Measurements from ENCODE around the gene TK2. TPM values are rescaled to one million over a fixed set of nuclear protein-coding genes. Genes with fewer than 3 reads are reported as not detected.

Gene TK2
- total and polyA plus RNA-seq, 2 experiments from 2014 or later: 1.8 to 4.2 TPM

DNA sequence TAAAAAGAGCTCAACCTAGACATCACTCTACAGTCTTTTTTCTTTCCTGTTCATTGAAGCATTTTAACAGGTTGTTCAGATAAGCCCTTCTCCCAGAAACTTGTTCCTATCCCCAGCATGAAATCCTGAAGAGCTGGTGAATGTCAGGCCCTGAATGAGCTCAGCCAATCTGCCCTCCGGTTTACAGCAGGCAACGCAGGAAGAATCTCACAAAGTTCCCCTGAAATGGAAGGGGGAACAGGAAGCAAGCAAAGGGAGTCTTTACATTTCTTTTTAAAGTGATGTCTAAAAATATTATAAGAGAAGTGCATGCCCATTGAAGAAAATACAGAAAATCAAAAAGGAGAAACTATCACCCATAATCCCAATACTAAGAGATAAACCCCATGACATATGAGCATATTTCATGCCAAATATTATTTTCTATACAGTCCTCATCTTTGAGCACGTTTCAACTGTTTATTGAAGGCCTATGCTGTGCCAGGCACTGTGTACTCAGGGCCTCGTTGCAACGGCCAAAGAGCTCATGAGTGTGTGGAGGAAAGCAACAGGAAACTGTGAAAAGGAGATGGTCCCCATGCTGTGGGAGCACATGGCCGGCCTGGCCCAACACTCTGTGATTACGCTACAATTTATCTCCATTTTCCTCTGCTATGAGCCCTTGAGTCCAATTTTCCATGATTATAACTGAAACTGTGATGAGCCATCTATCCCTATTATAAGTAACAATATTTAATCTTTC is 5.7 kb downstream of the TK2 start:
- no peaks in the 10 kb centered on the region for H3K9me2 ChIP-seq (ENCODE audit: insufficient read depth)
- no peak for ATAC-seq
- no peak overlapping the region for H3K4me3 ChIP-seq
- peaks cover 20% of the 10 kb centered on the region for H3K4me1 ChIP-seq (ENCODE audit: insufficient read depth)
- Mint-ChIP-seq H3K4me3 (no peak overlapping the region), H3K9me3 (no peaks in the 10 kb centered on the region), H3K36me3 (ENCODE audit: low read depth) (no peaks in the 10 kb centered on the region), H3K27me3 (ENCODE audit: insufficient read depth, low read depth, poor library complexity) (peaks cover 4% of the 10 kb centered on the region), H3K4me1 (peaks cover 21% of the 10 kb centered on the region), H3K27ac (no peak overlapping the region; the same call in 1 of the 2 replicates)
- no peaks in the 10 kb centered on the region for H3K27me3 ChIP-seq (ENCODE audit: insufficient read depth)
- H3K36me3 ChIP-seq (ENCODE audit: insufficient read depth): no peaks in the 10 kb centered on the region
- H2AFZ ChIP-seq: no peak overlapping the region
- no peak for DNase-seq (ENCODE audit: low spot score)
- no peak for TF ChIP-seq EZH2 (IDR thresholded peaks at IDR 0.05; ENCODE audit: low read depth, unreplicated experiment)
- TF ChIP-seq, protein P1, sequence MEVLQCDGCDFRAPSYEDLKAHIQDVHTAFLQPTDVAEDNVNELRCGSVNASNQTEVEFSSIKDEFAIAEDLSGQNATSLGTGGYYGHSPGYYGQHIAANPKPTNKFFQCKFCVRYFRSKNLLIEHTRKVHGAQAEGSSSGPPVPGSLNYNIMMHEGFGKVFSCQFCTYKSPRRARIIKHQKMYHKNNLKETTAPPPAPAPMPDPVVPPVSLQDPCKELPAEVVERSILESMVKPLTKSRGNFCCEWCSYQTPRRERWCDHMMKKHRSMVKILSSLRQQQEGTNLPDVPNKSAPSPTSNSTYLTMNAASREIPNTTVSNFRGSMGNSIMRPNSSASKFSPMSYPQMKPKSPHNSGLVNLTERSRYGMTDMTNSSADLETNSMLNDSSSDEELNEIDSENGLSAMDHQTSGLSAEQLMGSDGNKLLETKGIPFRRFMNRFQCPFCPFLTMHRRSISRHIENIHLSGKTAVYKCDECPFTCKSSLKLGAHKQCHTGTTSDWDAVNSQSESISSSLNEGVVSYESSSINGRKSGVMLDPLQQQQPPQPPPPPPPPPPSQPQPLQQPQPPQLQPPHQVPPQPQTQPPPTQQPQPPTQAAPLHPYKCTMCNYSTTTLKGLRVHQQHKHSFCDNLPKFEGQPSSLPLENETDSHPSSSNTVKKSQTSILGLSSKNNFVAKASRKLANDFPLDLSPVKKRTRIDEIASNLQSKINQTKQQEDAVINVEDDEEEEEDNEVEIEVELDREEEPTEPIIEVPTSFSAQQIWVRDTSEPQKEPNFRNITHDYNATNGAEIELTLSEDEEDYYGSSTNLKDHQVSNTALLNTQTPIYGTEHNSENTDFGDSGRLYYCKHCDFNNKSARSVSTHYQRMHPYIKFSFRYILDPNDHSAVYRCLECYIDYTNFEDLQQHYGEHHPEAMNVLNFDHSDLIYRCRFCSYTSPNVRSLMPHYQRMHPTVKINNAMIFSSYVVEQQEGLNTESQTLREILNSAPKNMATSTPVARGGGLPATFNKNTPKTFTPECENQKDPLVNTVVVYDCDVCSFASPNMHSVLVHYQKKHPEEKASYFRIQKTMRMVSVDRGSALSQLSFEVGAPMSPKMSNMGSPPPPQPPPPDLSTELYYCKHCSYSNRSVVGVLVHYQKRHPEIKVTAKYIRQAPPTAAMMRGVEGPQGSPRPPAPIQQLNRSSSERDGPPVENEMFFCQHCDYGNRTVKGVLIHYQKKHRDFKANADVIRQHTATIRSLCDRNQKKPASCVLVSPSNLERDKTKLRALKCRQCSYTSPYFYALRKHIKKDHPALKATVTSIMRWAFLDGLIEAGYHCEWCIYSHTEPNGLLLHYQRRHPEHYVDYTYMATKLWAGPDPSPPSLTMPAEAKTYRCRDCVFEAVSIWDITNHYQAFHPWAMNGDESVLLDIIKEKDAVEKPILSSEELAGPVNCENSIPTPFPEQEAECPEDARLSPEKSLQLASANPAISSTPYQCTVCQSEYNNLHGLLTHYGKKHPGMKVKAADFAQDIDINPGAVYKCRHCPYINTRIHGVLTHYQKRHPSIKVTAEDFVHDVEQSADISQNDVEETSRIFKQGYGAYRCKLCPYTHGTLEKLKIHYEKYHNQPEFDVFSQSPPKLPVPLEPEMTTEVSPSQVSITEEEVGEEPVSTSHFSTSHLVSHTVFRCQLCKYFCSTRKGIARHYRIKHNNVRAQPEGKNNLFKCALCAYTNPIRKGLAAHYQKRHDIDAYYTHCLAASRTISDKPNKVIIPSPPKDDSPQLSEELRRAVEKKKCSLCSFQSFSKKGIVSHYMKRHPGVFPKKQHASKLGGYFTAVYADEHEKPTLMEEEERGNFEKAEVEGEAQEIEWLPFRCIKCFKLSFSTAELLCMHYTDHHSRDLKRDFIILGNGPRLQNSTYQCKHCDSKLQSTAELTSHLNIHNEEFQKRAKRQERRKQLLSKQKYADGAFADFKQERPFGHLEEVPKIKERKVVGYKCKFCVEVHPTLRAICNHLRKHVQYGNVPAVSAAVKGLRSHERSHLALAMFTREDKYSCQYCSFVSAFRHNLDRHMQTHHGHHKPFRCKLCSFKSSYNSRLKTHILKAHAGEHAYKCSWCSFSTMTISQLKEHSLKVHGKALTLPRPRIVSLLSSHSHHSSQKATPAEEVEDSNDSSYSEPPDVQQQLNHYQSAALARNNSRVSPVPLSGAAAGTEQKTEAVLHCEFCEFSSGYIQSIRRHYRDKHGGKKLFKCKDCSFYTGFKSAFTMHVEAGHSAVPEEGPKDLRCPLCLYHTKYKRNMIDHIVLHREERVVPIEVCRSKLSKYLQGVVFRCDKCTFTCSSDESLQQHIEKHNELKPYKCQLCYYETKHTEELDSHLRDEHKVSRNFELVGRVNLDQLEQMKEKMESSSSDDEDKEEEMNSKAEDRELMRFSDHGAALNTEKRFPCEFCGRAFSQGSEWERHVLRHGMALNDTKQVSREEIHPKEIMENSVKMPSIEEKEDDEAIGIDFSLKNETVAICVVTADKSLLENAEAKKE (CRISPR knock-in tag; IDR thresholded peaks at IDR 0.05): no peak
- no peak for TF ChIP-seq ZNF114 (CRISPR knock-in tag; IDR thresholded peaks at IDR 0.05)
- no peak for TF ChIP-seq STAT1 (IDR thresholded peaks at IDR 0.05; ENCODE audit: unreplicated experiment)
- TF ChIP-seq, protein P2, sequence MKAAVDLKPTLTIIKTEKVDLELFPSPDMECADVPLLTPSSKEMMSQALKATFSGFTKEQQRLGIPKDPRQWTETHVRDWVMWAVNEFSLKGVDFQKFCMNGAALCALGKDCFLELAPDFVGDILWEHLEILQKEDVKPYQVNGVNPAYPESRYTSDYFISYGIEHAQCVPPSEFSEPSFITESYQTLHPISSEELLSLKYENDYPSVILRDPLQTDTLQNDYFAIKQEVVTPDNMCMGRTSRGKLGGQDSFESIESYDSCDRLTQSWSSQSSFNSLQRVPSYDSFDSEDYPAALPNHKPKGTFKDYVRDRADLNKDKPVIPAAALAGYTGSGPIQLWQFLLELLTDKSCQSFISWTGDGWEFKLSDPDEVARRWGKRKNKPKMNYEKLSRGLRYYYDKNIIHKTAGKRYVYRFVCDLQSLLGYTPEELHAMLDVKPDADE (IDR thresholded peaks at IDR 0.05): no peak
- no peak for TF ChIP-seq NANOG (IDR thresholded peaks at IDR 0.05; ENCODE audit: borderline replicate concordance)
- TF ChIP-seq, protein P3, sequence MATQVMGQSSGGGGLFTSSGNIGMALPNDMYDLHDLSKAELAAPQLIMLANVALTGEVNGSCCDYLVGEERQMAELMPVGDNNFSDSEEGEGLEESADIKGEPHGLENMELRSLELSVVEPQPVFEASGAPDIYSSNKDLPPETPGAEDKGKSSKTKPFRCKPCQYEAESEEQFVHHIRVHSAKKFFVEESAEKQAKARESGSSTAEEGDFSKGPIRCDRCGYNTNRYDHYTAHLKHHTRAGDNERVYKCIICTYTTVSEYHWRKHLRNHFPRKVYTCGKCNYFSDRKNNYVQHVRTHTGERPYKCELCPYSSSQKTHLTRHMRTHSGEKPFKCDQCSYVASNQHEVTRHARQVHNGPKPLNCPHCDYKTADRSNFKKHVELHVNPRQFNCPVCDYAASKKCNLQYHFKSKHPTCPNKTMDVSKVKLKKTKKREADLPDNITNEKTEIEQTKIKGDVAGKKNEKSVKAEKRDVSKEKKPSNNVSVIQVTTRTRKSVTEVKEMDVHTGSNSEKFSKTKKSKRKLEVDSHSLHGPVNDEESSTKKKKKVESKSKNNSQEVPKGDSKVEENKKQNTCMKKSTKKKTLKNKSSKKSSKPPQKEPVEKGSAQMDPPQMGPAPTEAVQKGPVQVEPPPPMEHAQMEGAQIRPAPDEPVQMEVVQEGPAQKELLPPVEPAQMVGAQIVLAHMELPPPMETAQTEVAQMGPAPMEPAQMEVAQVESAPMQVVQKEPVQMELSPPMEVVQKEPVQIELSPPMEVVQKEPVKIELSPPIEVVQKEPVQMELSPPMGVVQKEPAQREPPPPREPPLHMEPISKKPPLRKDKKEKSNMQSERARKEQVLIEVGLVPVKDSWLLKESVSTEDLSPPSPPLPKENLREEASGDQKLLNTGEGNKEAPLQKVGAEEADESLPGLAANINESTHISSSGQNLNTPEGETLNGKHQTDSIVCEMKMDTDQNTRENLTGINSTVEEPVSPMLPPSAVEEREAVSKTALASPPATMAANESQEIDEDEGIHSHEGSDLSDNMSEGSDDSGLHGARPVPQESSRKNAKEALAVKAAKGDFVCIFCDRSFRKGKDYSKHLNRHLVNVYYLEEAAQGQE (IDR thresholded peaks at IDR 0.05; ENCODE audit: unreplicated experiment): no peak
- TF ChIP-seq, protein P4, sequence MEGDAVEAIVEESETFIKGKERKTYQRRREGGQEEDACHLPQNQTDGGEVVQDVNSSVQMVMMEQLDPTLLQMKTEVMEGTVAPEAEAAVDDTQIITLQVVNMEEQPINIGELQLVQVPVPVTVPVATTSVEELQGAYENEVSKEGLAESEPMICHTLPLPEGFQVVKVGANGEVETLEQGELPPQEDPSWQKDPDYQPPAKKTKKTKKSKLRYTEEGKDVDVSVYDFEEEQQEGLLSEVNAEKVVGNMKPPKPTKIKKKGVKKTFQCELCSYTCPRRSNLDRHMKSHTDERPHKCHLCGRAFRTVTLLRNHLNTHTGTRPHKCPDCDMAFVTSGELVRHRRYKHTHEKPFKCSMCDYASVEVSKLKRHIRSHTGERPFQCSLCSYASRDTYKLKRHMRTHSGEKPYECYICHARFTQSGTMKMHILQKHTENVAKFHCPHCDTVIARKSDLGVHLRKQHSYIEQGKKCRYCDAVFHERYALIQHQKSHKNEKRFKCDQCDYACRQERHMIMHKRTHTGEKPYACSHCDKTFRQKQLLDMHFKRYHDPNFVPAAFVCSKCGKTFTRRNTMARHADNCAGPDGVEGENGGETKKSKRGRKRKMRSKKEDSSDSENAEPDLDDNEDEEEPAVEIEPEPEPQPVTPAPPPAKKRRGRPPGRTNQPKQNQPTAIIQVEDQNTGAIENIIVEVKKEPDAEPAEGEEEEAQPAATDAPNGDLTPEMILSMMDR (conservative IDR thresholded peaks at IDR 0.05; ENCODE audit: low read depth in 2 of 2): no peak
- no peak for TF ChIP-seq EZH2phosphoT487 (IDR thresholded peaks at IDR 0.05; ENCODE audit: unreplicated experiment)
- no peak for TF ChIP-seq JUNB (IDR thresholded peaks at IDR 0.05; ENCODE audit: unreplicated experiment)
- no peak for TF ChIP-seq CREB1 (CRISPR knock-in tag; IDR thresholded peaks at IDR 0.05; ENCODE audit: low read depth)
- TF ChIP-seq ZNF331 (CRISPR knock-in tag; IDR thresholded peaks at IDR 0.05; ENCODE audit: low read depth): no peak
- TF ChIP-seq POLR2AphosphoS5 (IDR thresholded peaks at IDR 0.05; ENCODE audit: low read depth): no peak
- H3F3A ChIP-seq (replicated peaks; ENCODE audit: low read depth): peaks cover 6% of the 10 kb centered on the region; the same call in 1 of the 2 replicates
- no peak overlapping the region for H3K4me2 ChIP-seq
- H4K20me1 ChIP-seq (replicated peaks; ENCODE audit: insufficient read depth): no peaks in the 10 kb centered on the region
- H3K27ac ChIP-seq (ENCODE audit: low read depth): no peak overlapping the region
- H3K79me2 ChIP-seq (replicated peaks; ENCODE audit: insufficient read depth): no peaks in the 10 kb centered on the region

Measured in GM23338 (cell line).